HepG2 (cell line): ENCODE measurements around the gene ATG2A. TPM values are rescaled to one million over a fixed set of nuclear protein-coding genes. Genes with fewer than 3 reads are reported as not detected.

Experiments used
- ETV6 ChIP-seq: sonication (generic); formaldehyde crosslinking; conservative IDR thresholded peaks from 2 replicates; pipeline ENCODE4 v1.4.0; 2020; ENCODE audit warnings: missing genetic modification reagents
- EZH2 ChIP-seq: conservative IDR thresholded peaks from 2 replicates; pipeline ENCODE4 v1.6.1; 2012; ENCODE audit warnings: mild to moderate bottlenecking, low read depth, low read length, moderate library complexity
- HNRNPK ChIP-seq: fragments of 200-400 bp; formaldehyde crosslinking; IDR thresholded peaks from 2 replicates; pipeline ENCODE4 v1.6.1; 2018; ENCODE audit warnings: low read length, low read depth, moderate library complexity, mild to moderate bottlenecking; ENCODE audit not compliant: poor library complexity, severe bottlenecking
- KAT8 ChIP-seq: IDR thresholded peaks from 2 replicates; pipeline ENCODE4 v1.6.1; 2016; ENCODE audit warnings: missing genetic modification reagents, missing compliant biosample characterization
- NR2F1 ChIP-seq, 2 experiments: fragments of 450-650 bp in 1 of 2; formaldehyde crosslinking in 1 of 2; IDR thresholded peaks; 2 replicates each; pipeline versions ENCODE4 v1.5.0 to v1.6.1; 2016 to 2020; ENCODE audit warnings: mild to moderate bottlenecking in 1 of 2, missing compliant biosample characterization in 1 of 2, missing genetic modification reagents in 1 of 2, moderate library complexity in 1 of 2
- PITX1 ChIP-seq: sonication (generic); formaldehyde crosslinking; IDR thresholded peaks from 2 replicates; pipeline ENCODE4 v1.5.1; 2020; ENCODE audit warnings: mild to moderate bottlenecking, missing genetic modification reagents
- RFX1 ChIP-seq: fragments of 450-650 bp; IDR thresholded peaks from 2 replicates; pipeline ENCODE4 v1.6.1; 2017
- SUZ12 ChIP-seq: fragments of 150-350 bp; IDR thresholded peaks from 2 replicates; pipeline ENCODE4 v1.6.1; 2014; ENCODE audit warnings: low read depth, low read length
- TEAD2 ChIP-seq: sonication (generic); formaldehyde crosslinking; IDR thresholded peaks from 2 replicates; pipeline ENCODE4 v1.9.0; 2021; ENCODE audit warnings: missing genetic modification reagents
- THYN1 ChIP-seq: sonication (generic); formaldehyde crosslinking; IDR thresholded peaks from 2 replicates; pipeline ENCODE4 v1.8.1; 2023; ENCODE audit warnings: low read depth, mild to moderate bottlenecking, moderate library complexity, missing genetic modification reagents, borderline replicate concordance
- ZBTB7A ChIP-seq: sonication (generic); formaldehyde crosslinking; IDR thresholded peaks from 2 replicates; pipeline ENCODE4 v1.8.0; 2022; ENCODE audit warnings: mild to moderate bottlenecking, missing genetic modification reagents
- ZFX ChIP-seq: sonication (generic); formaldehyde crosslinking; IDR thresholded peaks from 2 replicates; pipeline ENCODE4 v1.4.0; 2020; ENCODE audit warnings: mild to moderate bottlenecking, low read depth, missing genetic modification reagents, moderate library complexity
- ZNF3 ChIP-seq: IDR thresholded peaks from 2 replicates; pipeline ENCODE4 v1.7.0; 2017; ENCODE audit warnings: inconsistent platforms
- ZNF33A ChIP-seq: sonication (generic); formaldehyde crosslinking; IDR thresholded peaks from 2 replicates; pipeline ENCODE4 v1.5.1; 2020; ENCODE audit warnings: missing genetic modification reagents, mild to moderate bottlenecking, moderate library complexity, borderline replicate concordance
- ZNF510 ChIP-seq: sonication (generic); formaldehyde crosslinking; IDR thresholded peaks from 2 replicates; pipeline ENCODE4 v1.4.0; 2020; ENCODE audit warnings: low read depth, mild to moderate bottlenecking, missing genetic modification reagents
- ZNF550 ChIP-seq: sonication (generic); formaldehyde crosslinking; IDR thresholded peaks from 2 replicates; pipeline ENCODE4 v1.4.0; 2020; ENCODE audit warnings: mild to moderate bottlenecking, missing genetic modification reagents, borderline replicate concordance
- ZNF616 ChIP-seq: sonication (generic); formaldehyde crosslinking; IDR thresholded peaks from 2 replicates; pipeline ENCODE4 v1.5.0; 2020; ENCODE audit warnings: low read depth, mild to moderate bottlenecking, missing genetic modification reagents
- ZNF839 ChIP-seq: sonication (generic); formaldehyde crosslinking; IDR thresholded peaks from 2 replicates; pipeline ENCODE4 v1.4.0; 2020; ENCODE audit warnings: missing genetic modification reagents, mild to moderate bottlenecking, borderline replicate concordance
- ZSCAN20 ChIP-seq: sonication (generic); formaldehyde crosslinking; IDR thresholded peaks from 2 replicates; pipeline ENCODE4 v1.4.0; 2020; ENCODE audit warnings: missing genetic modification reagents, mild to moderate bottlenecking, borderline replicate concordance
- ZZZ3 ChIP-seq: sonication (generic); formaldehyde crosslinking; IDR thresholded peaks from 2 replicates; pipeline ENCODE4 v1.4.0; 2020; ENCODE audit warnings: missing genetic modification reagents, mild to moderate bottlenecking, borderline replicate concordance
- polyA plus RNA-seq, 8 experiments: library from polyadenylated mRNA; depleted of rRNA in 3 of 8; stranded (reverse) in 7 of 8; unstranded in 1 of 8; fragments of >200 nt; fragmentation: Illumina TruSeq in 4 of 8; extraction: Trizol in 4 of 8; gene quantifications; 2 replicates each; pipeline versions ENCODE4 v1.2.1 to v1.2.3, GENCODE V29; 2011 to 2016; ENCODE audit warnings: low read depth in 4 of 8, missing spikeins in 1 of 8, mixed read lengths in 1 of 8; ENCODE audit not compliant: insufficient read depth in 1 of 8
- total RNA-seq, 5 experiments: library from RNA; depleted of rRNA; stranded (reverse); fragments of >200 nt; fragmentation: Illumina TruSeq; extraction: Trizol; gene quantifications; 2 replicates each; pipeline ENCODE4 v1.2.3, GENCODE V29; 2016; ENCODE audit warnings: low read depth in 1 of 5
- TF ChIP-seq, protein P1 (sequence below): sonication (generic); formaldehyde crosslinking; IDR thresholded peaks from 2 replicates; pipeline ENCODE4 v1.5.0; 2020; ENCODE audit warnings: mild to moderate bottlenecking, missing genetic modification reagents
- TF ChIP-seq, protein P2 (sequence below): IDR thresholded peaks from 2 replicates; pipeline ENCODE4 v1.6.1; 2018; ENCODE audit warnings: missing genetic modification reagents
- TF ChIP-seq, protein P3 (sequence below): sonication (generic); formaldehyde crosslinking; IDR thresholded peaks from 2 replicates; pipeline ENCODE4 v1.4.0; 2020; ENCODE audit warnings: mild to moderate bottlenecking, missing genetic modification reagents, borderline replicate concordance

The ATG2A gene
- total and polyA plus RNA-seq, 2 of the 13 experiments (the other 11 are each of a cell fraction or from before 2014, with no cell fraction given): 6.7 to 8.0 TPM

DNA sequence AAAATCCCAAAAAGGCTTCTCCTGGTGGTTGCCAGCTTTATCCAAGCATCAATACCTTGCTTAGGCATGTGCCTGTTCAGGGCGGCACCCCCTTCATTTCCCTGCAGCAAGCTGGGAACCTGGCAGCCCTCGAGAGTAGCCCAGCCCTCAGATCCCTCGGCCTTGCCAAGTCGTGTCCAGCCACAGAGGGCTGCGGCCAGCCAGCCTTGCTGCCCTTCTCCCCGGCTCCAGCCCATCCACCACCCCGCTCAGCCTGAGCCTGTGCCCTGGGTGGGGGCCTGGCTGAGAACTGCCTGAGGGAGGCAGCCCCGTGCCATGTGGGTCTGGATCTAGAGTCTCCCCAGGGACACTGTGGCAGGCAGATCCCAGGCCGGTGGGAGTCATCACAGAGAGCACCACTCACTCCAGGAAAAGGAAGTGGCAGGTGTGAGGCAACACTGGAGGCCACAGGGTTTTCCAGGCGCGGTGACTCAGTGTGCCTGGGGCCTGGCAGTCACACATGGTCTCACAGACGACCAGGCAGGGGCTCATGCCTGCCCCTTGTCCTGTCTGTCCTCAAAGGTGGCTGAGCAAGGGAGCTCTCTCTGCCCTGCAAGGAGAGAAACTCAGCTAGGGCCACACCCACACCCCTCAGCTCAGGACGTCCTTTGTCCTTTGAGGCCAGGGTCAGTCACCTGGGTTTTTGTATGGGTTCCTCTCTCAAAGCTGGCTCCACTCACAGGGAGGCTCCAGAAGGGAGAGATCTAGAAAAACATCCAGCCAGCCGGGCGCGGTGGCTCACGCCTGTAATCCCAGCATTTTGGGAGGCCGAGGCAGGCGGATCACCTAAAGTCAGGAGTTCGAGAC, 60.4 kb downstream of the ATG2A start (continued):
- TF ChIP-seq, protein P1, sequence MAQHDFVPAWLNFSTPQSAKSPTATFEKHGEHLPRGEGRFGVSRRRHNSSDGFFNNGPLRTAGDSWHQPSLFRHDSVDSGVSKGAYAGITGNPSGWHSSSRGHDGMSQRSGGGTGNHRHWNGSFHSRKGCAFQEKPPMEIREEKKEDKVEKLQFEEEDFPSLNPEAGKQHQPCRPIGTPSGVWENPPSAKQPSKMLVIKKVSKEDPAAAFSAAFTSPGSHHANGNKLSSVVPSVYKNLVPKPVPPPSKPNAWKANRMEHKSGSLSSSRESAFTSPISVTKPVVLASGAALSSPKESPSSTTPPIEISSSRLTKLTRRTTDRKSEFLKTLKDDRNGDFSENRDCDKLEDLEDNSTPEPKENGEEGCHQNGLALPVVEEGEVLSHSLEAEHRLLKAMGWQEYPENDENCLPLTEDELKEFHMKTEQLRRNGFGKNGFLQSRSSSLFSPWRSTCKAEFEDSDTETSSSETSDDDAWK: no peak
- no peak for TF ChIP-seq EZH2
- no peak for TF ChIP-seq ZNF550 (CRISPR knock-in tag)
- TF ChIP-seq ZFX (CRISPR knock-in tag): no peak
- TF ChIP-seq ZZZ3 (CRISPR knock-in tag): no peak
- no peak for TF ChIP-seq ZNF3 (CRISPR knock-in tag)
- TF ChIP-seq ZBTB7A (CRISPR knock-in tag): no peak
- no peak for TF ChIP-seq SUZ12
- TF ChIP-seq ZNF839: no peak
- TF ChIP-seq HNRNPK: no peak
- TF ChIP-seq THYN1 (CRISPR knock-in tag): no peak
- TF ChIP-seq ZNF510: no peak
- TF ChIP-seq RFX1: no peak
- TF ChIP-seq, protein P2, sequence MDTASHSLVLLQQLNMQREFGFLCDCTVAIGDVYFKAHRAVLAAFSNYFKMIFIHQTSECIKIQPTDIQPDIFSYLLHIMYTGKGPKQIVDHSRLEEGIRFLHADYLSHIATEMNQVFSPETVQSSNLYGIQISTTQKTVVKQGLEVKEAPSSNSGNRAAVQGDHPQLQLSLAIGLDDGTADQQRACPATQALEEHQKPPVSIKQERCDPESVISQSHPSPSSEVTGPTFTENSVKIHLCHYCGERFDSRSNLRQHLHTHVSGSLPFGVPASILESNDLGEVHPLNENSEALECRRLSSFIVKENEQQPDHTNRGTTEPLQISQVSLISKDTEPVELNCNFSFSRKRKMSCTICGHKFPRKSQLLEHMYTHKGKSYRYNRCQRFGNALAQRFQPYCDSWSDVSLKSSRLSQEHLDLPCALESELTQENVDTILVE (CRISPR knock-in tag): no peak
- TF ChIP-seq TEAD2 (CRISPR knock-in tag): no peak
- TF ChIP-seq NR2F1 (CRISPR knock-in tag; IDR thresholded peaks at IDR 0.05): no peak
- TF ChIP-seq PITX1 (CRISPR knock-in tag): no peak
- TF ChIP-seq, protein P3, sequence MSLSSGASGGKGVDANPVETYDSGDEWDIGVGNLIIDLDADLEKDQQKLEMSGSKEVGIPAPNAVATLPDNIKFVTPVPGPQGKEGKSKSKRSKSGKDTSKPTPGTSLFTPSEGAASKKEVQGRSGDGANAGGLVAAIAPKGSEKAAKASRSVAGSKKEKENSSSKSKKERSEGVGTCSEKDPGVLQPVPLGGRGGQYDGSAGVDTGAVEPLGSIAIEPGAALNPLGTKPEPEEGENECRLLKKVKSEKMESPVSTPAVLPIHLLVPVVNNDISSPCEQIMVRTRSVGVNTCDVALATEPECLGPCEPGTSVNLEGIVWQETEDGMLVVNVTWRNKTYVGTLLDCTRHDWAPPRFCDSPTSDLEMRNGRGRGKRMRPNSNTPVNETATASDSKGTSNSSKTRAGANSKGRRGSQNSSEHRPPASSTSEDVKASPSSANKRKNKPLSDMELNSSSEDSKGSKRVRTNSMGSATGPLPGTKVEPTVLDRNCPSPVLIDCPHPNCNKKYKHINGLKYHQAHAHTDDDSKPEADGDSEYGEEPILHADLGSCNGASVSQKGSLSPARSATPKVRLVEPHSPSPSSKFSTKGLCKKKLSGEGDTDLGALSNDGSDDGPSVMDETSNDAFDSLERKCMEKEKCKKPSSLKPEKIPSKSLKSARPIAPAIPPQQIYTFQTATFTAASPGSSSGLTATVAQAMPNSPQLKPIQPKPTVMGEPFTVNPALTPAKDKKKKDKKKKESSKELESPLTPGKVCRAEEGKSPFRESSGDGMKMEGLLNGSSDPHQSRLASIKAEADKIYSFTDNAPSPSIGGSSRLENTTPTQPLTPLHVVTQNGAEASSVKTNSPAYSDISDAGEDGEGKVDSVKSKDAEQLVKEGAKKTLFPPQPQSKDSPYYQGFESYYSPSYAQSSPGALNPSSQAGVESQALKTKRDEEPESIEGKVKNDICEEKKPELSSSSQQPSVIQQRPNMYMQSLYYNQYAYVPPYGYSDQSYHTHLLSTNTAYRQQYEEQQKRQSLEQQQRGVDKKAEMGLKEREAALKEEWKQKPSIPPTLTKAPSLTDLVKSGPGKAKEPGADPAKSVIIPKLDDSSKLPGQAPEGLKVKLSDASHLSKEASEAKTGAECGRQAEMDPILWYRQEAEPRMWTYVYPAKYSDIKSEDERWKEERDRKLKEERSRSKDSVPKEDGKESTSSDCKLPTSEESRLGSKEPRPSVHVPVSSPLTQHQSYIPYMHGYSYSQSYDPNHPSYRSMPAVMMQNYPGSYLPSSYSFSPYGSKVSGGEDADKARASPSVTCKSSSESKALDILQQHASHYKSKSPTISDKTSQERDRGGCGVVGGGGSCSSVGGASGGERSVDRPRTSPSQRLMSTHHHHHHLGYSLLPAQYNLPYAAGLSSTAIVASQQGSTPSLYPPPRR (CRISPR knock-in tag): no peak
- TF ChIP-seq ZNF616: no peak
- no peak for TF ChIP-seq ETV6 (CRISPR knock-in tag)
- no peak for TF ChIP-seq KAT8 (CRISPR knock-in tag)
- no peak for TF ChIP-seq ZSCAN20 (CRISPR knock-in tag)
- TF ChIP-seq ZNF33A (CRISPR knock-in tag): no peak
